SH-SY5Y (cell line): Measurements from ENCODE around the gene SNX15.

Experiments used
- GATA2 ChIP-seq: IDR thresholded peaks from 2 replicates; pipeline ENCODE4 v1.6.1; 2011; ENCODE audit warnings: mild to moderate bottlenecking, low read depth, low read length
- GATA3 ChIP-seq: IDR thresholded peaks from 2 replicates; pipeline ENCODE4 v1.6.1; 2011; ENCODE audit warnings: low read depth, mild to moderate bottlenecking, low read length, moderate library complexity

SNX15 gene

DNA sequence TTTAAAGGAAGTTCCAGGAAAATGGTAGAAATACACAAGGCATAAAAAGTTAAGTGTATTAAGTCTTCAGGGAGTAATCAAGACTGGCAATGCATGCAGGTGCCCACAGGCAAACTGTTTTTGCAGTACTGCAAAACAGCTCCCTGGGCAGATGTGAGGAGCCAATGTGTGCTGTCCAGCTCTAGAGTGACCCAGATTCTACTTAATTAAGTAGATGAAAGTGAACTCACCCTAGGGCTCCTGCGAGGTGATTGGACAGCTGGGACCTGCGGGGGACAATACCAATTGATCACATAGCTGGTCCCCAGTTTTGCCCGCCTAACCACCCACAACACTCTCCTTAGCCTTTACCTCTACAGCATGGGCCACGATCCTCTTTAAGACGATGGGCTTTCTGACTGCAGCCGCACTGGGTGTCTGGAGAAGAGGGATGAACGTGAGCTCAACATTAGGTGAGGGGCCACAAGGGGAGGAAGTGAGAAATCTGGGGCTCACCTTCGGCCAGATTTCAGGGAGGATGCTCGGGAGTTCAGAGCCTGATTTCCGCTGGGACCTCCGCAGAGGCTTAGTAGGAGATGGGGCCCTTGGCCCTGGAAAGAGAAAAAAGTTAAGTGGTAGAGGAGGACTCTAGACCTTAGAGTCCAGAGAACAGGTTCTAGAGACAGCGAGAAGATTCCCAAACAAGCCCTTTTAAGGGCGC lies 56.0 kb downstream of the SNX15 start:
- TF ChIP-seq GATA2 (no peak), GATA3 (no peak)

DNA sequence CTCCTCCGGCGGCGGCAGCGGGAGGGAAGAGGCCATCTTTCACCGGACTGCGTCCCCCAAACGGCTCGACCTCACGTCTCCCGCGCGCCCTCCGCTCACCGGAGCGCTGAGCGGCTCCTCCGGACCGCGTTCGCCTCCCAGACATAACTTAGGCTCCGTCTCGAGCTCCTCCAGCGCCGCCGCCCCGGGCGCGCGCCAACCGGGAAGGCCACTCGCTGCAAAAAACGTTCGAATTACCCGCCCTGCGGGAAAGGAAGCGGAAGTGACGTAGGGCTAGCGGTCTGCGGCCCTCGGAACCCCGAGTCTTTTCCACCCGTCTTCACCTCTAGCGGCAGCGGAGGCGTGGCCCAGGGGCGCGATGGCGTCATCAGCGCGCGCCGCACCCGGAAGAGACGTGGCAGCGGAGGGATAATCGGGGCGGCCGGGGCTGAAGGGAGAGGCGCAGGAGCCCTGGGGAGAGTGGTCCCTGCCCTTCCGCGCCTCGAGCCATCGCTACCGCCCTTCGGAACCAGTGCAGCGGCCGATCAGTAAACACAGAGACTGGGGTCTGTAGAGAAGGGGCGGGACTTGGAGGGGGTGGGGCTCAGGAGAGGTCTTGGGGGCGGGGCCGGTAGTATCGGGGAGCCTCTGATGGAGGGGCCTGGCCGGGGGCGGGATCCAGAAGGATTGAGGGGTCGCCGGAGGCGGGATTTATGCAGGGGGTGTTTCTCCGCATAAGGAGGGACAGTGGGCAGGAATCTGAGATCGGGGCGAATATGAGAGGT lies 56.8 kb downstream of the SNX15 start, which contains the start of the genes CDCA5 and ZFPL1:
TSS of gene CDCA5 (minus strand) at position 207 of the 764 bp plus-strand sequence. CDS start at position 145, 62 bp downstream.
TSS of gene ZFPL1 (plus strand) at position 389 of the 764 bp plus-strand sequence. CDS start 477 bp downstream, outside the sequence.
- TF ChIP-seq GATA3 (no peak), GATA2 (no peak)

DNA sequence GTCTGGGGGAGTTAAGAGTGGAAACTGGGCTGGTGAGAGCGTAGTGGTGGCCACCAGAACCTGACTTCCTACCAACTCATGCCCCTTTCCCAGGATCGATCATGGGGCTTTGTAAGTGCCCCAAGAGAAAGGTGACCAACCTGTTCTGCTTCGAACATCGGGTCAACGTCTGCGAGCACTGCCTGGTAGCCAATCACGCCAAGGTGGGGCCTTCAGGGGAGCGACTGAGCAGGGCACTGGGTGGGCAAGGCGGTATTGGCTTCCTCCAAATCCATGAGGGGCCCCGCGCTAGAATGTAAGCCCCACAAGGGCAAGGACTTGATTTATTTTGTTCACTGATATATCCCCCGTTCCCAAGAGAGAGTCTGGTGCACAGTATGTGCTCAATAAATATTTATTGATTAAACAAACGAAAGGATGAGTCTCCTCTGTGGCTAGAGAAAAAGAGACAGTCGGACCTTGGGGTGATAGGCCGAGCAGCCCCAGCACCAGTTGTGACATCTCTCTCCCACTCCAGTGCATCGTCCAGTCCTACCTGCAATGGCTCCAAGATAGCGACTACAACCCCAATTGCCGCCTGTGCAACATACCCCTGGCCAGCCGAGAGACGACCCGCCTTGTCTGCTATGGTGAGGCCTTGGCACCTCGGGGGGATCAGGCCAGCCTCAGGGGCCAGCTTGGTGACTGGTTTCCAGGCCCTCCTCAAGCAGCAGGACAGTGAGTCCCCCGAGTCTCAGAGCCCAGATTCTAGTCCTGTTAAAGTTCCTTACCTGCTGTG lies 57.5 kb downstream of the SNX15 start:
- TF ChIP-seq GATA2, result no peak
- TF ChIP-seq GATA3, result no peak

- TF ChIP-seq GATA3, result no peak
- TF ChIP-seq GATA2, result no peak
Measured at GRCh38 chr11:65085446-65085845, 58.2 kb downstream of the SNX15 start.

DNA sequence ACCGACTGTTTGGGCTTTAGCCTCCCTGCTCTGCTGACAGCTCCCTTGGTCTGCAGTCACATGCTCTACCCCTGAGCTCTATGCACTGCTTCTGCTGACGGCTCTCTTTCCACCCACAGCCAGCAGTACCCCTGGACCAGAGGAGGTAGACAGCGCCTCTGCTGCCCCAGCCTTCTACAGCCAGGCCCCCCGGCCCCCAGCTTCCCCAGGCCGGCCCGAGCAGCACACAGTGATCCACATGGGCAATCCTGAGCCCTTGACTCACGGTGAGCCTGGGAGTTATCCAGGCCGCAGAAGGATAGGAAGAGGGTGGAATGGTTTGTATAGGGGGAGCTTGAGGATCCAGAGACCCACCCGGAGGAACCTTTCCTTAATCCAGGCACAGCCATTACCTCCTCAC lies 59.6 kb downstream of the SNX15 start:
- TF ChIP-seq GATA3, result no peak
- no peak for TF ChIP-seq GATA2

DNA sequence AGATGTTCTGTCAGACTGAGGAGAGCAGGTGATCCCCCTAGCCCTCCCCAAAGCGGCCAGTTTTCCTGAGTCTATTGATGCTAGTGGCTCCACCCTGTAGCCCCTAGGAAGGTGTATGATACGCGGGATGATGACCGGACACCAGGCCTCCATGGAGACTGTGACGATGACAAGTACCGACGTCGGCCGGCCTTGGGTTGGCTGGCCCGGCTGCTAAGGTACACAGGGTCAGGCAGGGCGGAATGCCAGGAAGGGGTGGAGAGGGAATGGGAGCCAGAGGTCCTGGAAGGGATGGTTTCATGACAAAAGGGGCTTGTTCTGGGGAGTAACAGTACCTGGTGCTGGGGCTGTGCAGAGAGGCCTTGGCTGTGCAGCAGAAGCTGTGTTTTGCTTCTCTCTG lies 60.0 kb downstream of the SNX15 start:
- TF ChIP-seq GATA2, result no peak
- TF ChIP-seq GATA3, result no peak

GRCh38 chr11:65087827-65088226 lies 60.6 kb downstream of the SNX15 start:
- TF ChIP-seq GATA3 (no peak), GATA2 (no peak)

GRCh38 chr11:65089621-65090020 lies 62.4 kb downstream of the SNX15 start:
- TF ChIP-seq GATA2 (no peak), GATA3 (no peak)
